DMS153 treated with DMSO at 0.1 percent for 48 hours (cell line): ENCODE data around the gene SDHB.
A peak's percentile ranks its signal among the peaks of the same experiment; 100 is the strongest.

ENCODE experiments used
- DNase-seq: peaks from one replicate; lab custom pipeline; 2025; ENCODE audit not compliant: unreplicated experiment; lab: John Stamatoyannopoulos, UW

SDHB gene

DNA sequence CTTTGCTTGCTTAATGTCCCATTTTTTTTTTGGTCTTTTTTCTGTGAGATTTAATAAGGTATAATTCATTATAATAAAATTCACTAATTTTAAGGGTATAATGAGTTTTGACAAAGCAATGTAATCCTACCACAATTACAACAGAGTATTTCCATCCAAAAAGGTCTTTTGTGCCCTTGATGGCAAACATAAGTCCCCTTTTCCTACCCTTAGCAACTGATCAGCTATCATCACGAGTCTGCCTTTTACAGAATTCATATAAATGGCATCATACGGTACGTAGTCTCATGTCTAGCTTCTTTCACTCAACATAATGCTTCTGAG is 7.5 kb downstream of the SDHB start:
- no peak for DNase-seq

DNA sequence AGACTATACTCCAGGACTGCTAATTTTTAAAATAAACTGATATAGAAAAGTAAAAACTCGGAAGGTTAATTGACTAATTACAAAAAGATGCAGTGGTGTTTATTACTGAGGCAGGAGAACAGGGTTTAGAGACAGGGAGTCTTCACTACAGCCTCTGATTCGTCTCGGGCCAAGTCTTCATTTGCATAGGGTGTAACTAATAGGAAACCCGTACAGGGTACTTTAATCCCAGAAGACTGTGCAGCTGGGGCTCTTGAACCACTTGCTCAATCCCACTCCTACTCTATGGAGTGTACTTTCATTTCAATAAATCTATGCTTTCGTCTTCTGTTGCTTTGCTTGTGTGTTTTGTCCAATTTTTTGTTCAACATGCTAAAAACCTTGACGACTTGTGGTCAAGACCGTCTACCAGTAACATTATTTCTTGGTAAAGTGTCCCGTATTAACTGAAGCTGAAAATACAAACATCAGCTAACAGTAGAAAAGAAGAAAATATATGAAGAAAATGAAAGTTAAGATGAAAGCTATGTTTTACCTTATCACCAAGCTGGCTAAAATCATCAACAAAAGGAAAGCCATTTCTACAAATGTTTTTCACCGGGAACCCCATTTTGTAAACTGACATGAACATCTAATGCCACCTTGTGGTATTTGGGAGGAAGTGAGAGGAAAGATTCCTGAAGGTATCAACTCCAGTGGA is 8.0 kb downstream of the SDHB start:
- peak; percentile 35 for DNase-seq

DNA sequence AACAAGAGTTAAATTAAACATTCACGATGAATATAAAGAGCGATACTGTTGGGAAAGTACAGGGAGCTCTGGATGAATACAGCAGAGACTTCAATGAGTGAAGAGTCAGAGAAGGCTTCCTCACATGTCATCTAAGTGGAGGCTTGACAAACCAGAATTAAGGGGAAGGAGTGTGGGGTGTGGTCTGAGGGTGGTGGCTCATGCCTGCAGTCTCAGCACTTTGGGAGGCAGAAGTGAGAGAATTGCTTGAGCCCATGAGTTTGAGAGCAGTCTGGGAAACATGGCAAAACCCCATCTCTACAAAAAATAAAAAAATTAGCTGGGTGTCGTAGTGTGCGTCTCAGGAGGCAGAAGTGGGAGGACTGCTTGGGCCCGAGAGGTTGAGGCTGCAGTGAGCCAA is 8.7 kb downstream of the SDHB start:
- DNase-seq = no peak

GRCh38 chr1:17043676-17044075 is 10.2 kb downstream of the SDHB start:
- DNase-seq = no peak

GRCh38 chr1:17040135-17040534 is 13.7 kb downstream of the SDHB start:
- no peak for DNase-seq

DNA sequence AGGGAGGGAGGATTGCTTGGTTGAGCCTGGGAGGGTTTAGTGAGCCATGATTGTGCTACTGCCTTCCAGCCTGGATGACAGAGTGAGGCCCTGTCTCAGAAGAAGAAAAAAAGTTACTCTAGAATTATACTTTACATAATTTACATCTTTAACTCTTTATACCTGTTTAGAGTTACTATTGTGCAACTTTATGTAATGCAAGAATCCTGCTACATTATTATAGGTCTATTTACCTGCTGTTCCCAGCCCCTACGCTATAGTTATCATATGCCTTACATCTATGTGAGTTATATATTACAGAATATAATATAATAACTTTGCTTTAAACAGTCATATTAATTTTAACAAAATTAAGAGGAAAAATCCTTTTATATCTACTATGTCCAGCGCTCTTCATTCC is 14.3 kb downstream of the SDHB start:
- no peak for DNase-seq

GRCh38 chr1:17033481-17033880 is 20.4 kb downstream of the SDHB start:
- no peak for DNase-seq

DNA sequence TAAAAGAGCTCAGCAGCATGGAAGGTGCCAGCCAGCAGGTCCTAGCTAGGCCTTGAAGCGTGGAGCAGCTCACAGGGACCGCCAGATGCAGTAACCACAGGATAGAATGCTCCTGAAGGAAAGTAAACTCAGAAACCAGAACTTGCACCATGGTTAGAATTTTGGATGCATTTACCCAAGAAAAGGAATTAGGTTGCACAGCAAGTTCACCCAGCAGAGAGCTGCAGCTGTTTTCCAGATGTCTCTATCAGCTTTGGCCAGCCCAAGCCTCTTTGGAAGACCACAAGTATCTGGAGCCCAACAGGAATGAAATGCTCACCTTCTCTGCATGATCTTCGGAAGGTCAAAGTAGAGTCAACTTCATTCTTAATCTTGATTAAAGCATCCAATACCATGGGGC is 21.1 kb downstream of the SDHB start:
- no peak for DNase-seq

DNA sequence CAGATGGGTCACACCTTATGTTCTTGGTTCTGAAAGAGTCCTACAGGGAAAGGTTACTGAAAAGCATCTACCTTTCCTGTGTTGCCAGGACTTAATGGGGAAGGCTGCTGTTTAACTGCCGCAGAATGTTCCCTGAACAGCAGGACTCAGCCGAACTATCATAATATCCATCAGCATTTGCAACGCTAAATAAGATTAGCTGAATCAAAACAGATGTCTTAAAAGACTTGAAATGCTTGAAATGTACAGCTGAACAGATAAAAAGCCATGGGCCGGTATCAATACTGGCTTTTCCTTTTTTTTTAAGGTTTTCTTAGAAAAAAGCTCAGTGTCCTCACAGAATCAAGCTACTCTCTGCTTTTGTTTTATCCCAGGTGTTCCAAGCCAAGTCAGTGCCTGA is 22.4 kb downstream of the SDHB start:
- DNase-seq = no peak

DNA sequence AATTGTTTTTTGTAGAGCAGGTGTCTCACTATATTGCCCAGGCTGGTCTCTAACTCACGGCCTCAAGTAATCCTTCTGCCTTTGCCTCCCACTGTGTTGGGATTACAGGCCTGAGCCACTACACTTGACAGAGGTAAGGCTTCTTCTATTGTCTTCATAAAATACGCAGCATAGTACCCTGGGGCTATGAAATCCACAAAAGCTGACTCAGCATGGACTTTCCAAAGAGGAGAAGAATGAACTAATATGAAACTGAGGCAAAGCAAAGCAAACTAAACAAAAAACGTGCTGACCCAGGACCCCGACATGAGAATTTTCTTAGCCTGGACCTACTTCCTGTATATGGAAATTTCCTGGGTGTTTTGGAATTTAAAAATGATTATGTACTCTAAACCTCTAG is 23.6 kb downstream of the SDHB start:
- no peak for DNase-seq

DNA sequence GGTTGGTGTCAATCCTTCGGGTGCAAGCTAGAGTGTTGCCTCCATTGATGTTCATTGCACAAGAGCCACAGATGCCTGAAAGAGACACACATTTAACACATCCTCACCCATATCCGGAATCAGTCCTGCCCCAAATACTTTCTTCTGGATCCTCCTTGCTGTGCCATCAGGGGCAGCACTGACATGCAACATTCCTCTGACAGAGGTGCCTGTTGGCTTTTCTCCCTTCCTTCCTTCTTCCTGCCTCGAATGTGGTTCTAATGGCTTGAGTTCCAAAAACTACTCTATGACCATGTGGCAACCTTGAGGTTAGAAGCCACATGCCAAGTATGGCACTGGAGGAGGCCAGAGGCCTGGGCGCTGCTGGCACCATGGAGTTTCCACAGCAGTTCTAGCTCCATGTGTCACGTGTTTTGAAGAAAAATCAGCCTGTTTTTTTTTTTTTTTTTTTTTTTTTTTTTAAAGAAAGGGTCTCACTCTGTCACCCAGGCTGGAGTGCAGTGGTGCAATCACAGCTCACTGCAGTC is 25.1 kb downstream of the SDHB start:
- no peak for DNase-seq

DNA sequence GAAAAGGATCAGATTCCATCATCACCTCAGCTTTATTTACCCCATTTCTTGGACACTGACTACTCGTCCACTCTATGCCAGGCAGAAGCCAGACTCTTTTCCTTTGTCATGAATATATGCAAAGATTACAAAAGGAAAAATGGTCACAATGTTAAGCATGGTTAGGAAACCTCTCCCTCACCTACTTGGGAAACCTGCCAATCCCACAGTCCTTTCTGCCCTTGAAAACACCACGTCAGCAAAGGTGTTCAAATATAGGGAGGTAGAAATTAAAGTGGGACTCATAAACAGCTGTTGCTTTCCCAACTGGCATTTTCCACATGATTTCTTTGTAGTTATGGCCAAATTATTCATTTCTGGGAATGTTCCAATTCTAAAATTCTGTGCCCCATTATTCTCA is 25.9 kb downstream of the SDHB start:
- DNase-seq = no peak

GRCh38 chr1:17027403-17027802 is 26.4 kb downstream of the SDHB start:
- no peak for DNase-seq

GRCh38 chr1:17024721-17025120 is 29.1 kb downstream of the SDHB start:
- no peak for DNase-seq

GRCh38 chr1:17023573-17023972 is 30.3 kb downstream of the SDHB start:
- no peak for DNase-seq

GRCh38 chr1:17023102-17023501 is 30.7 kb downstream of the SDHB start:
- DNase-seq = no peak

GRCh38 chr1:17021896-17022295 is 31.9 kb downstream of the SDHB start:
- DNase-seq = no peak

DNA sequence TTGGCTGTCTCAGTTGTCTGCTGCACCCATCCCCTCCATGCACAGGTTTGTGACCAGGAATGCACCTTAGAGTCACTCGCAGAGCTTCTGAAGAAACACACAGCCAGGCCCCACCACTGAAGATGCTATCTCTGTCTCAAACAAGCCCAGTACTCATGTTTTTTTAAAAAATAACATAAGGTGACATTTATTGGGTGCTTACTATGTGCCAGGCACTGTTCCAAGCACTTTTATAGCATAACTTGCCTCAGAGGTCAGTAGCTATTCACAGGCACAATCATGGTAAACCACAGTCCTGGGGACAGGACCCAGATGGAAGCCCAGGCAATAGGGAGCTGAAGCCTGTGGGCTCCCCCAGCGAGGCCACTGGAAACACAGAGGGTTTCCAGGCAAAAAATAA is 33.3 kb downstream of the SDHB start:
- DNase-seq = no peak

DNA sequence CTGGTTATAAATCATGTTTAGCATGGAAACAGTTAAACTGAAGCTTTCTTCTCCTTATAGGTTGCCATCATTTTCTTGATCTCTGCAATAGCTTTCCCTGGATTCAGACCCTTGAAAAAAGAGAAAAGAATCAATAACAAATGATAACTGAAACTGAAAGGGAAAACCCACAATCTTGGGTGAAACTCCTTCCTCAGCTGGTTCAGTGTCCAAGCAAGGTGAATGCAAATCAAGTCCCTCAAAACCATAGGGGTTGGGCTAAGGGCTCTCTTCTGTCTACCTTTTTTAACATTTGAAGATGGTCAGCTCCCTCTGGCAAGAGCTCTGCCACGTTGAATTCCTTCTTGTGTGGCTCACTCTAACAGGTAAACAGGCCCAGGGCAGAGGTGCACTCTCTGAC is 35.0 kb downstream of the SDHB start:
- no peak for DNase-seq

DNA sequence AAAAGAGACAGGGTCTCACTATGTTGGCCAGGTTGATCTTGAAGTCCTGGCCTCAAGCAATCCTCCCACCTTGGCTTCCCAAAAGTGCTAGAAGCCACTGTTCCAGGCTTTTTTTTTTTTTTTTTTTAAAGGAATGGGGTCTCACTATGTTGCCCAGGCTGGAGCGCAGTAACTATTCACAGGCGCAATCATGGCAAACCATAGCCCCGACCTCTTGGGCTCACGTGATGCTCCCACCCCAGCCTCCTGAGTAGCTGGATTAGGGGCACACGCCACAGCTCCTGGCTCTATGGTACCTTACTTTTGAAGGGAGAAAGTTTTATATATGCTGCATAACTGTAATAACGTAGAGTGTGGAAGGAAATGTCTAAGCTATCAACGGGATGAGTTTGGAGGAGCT is 36.4 kb downstream of the SDHB start:
- DNase-seq = no peak

- DNase-seq = no peak
These were observed 37.5 kb downstream of the SDHB start for GRCh38 chr1:17016317-17016661.

DNA sequence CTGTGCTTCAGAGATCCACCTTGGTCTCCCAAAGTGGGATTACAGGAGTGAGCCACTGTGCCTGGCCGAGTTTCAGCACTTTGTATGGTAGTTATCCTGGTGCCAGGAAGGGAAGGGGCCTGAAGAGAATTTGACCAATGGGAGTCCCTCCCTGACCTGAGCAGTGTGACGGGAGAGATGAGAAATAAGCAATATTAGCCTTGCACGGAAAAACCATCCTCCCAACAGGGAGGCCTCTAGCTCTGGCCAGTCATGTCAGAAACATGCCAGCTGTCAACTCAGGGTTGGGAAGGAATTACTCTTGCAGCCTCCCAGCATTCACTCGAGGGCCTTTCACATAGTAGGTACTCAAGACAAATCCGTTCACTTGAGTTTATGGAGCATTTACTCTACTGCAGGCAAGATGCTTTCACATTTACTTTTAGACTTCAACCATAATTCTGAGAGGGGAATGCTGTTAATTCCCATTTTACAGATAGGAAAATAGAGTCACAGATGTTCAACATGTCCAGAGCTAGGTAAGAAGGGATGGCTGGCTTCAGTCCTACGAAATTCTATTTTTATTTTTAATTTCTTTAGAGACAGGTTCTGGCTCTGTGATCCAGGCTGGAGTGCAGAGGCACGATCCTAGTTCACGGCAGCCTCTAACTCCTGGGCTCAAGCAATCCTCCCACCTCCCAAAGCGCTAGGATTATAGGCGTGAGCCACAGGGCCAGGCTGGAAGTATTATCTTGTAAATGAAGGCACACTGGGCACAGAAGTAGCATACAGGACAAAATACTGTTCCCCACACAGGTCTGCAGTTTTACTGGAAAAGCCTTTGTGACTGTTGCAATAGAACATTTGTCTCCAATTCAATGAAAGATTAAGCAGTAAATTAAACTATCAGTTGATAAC is 38.9 kb downstream of the SDHB start:
- DNase-seq = no peak
